Trophoblast cell (in vitro differentiated cells and primary cell): ENCODE data around the gene APOBEC3C.
"Not testable (repeated sequence)": the region's sequence is repeated elsewhere in the genome, so short reads cannot be mapped to it uniquely, and the experiment has no call there.

Source experiments
- DNase-seq, 2 donors: peaks; one replicate each; pipeline ENCODE4 v3.0.0-alpha.2; 2016
- H2AFZ ChIP-seq: 2 replicates; pipeline ENCODE4 v1.6.1; 2013; ENCODE audit warnings: low read length, moderate library complexity, mild to moderate bottlenecking; ENCODE audit not compliant: insufficient read depth, poor library complexity
- H2AK5ac ChIP-seq: 2 replicates; pipeline ENCODE4 v1.6.1; 2013; ENCODE audit warnings: mild to moderate bottlenecking, low read length
- H2BK120ac ChIP-seq: 2 replicates; pipeline ENCODE4 v1.6.1; 2013; ENCODE audit warnings: low read length, mild to moderate bottlenecking, moderate library complexity; ENCODE audit not compliant: insufficient read depth, poor library complexity
- H2BK12ac ChIP-seq: 2 replicates; pipeline ENCODE4 v1.6.1; 2013; ENCODE audit warnings: mild to moderate bottlenecking, low read length, moderate library complexity
- H2BK5ac ChIP-seq: 2 replicates; pipeline ENCODE4 v1.6.1; 2013; ENCODE audit warnings: low read length, low read depth, moderate library complexity, mild to moderate bottlenecking; ENCODE audit not compliant: poor library complexity
- H3K14ac ChIP-seq: 2 replicates; pipeline ENCODE4 v1.6.1; 2013; ENCODE audit warnings: mild to moderate bottlenecking, low read length
- H3K18ac ChIP-seq: 2 replicates; pipeline ENCODE4 v1.6.1; 2013; ENCODE audit warnings: mild to moderate bottlenecking, low read length
- H3K23ac ChIP-seq: 2 replicates; pipeline ENCODE4 v1.6.1; 2013; ENCODE audit warnings: low read length
- H3K27ac ChIP-seq: 2 replicates; pipeline ENCODE4 v1.5.1; 2013; ENCODE audit warnings: low read depth, mild to moderate bottlenecking, inconsistent platforms, low read length, moderate library complexity
- H3K27me3 ChIP-seq: 2 replicates; pipeline ENCODE4 v1.6.1; 2013; ENCODE audit warnings: inconsistent platforms, mild to moderate bottlenecking, low read length, moderate library complexity; ENCODE audit not compliant: insufficient read depth
- H3K36me3 ChIP-seq, 2 experiments: 1 replicate in 1 of 2; 2 replicates in 1 of 2; pipeline ENCODE4 v1.6.1; 2013; ENCODE audit warnings: low read length in 2 of 2, mild to moderate bottlenecking in 2 of 2, moderate library complexity in 1 of 2; ENCODE audit not compliant: insufficient read depth in 2 of 2, control insufficient read depth in 1 of 2
- H3K4ac ChIP-seq: 2 replicates; pipeline ENCODE4 v1.6.1; 2013; ENCODE audit warnings: low read depth, mild to moderate bottlenecking, low read length, moderate library complexity
- H3K4me1 ChIP-seq, 2 experiments: 1 replicate in 1 of 2; 2 replicates in 1 of 2; pipeline ENCODE4 v1.6.1; 2013; ENCODE audit warnings: low read length in 2 of 2, mild to moderate bottlenecking in 2 of 2, moderate library complexity in 1 of 2; ENCODE audit not compliant: insufficient read depth in 2 of 2, control insufficient read depth in 1 of 2
- H3K4me2 ChIP-seq: 2 replicates; pipeline ENCODE4 v1.6.1; 2013; ENCODE audit warnings: inconsistent platforms, mild to moderate bottlenecking, low read length, moderate library complexity
- H3K4me3 ChIP-seq: 2 replicates; pipeline ENCODE4 v1.5.1; 2013; ENCODE audit warnings: mild to moderate bottlenecking, low read depth, low read length, inconsistent platforms
- H3K79me1 ChIP-seq: one replicate; pipeline ENCODE4 v1.6.1; 2013; ENCODE audit warnings: low read length
- H3K79me2 ChIP-seq: 2 replicates; pipeline ENCODE4 v1.6.1; 2013; ENCODE audit warnings: low read length, mild to moderate bottlenecking; ENCODE audit not compliant: control insufficient read depth, insufficient read depth, poor library complexity
- H3K9ac ChIP-seq: 2 replicates; pipeline ENCODE4 v1.6.1; 2013; ENCODE audit warnings: mild to moderate bottlenecking, low read length
- H3K9me3 ChIP-seq: 2 replicates; pipeline ENCODE4 v1.6.1; 2013; ENCODE audit warnings: low read depth, mild to moderate bottlenecking, control low read depth, inconsistent platforms, low read length; ENCODE audit not compliant: insufficient read depth
- H4K12ac ChIP-seq: 2 replicates; pipeline ENCODE4 v1.6.1; 2013; ENCODE audit warnings: low read depth, mild to moderate bottlenecking, low read length, moderate library complexity
- H4K8ac ChIP-seq: 2 replicates; pipeline ENCODE4 v1.6.1; 2013; ENCODE audit warnings: low read depth, mild to moderate bottlenecking, low read length, moderate library complexity
- H4K91ac ChIP-seq: one replicate; pipeline ENCODE4 v1.6.1; 2013; ENCODE audit warnings: low read depth, mild to moderate bottlenecking, low read length, moderate library complexity
- WGBS: extraction: QIAGEN DNeasy Blood & Tissue Kit; methylation state at CpG from one replicate; pipeline ENCODE4 v1.1.7; 2013; ENCODE audit warnings: missing lambda C conversion rate; ENCODE audit not compliant: insufficient read length, insufficient coverage; ENCODE audit errors: extremely low coverage; 5-methylcytosine and 5-hydroxymethylcytosine counted together

The APOBEC3C gene

GRCh38 chr22:38984784-38985757 is 29.0 kb upstream of the APOBEC3C start:
- H3K18ac ChIP-seq, H3K14ac ChIP-seq, H2BK12ac ChIP-seq, H3K9me3 ChIP-seq, H2BK120ac ChIP-seq, H3K36me3 ChIP-seq, H3K79me2 ChIP-seq, H3K4me3 ChIP-seq, H3K4ac ChIP-seq, H2AFZ ChIP-seq, H3K23ac ChIP-seq, H4K12ac ChIP-seq, H3K9ac ChIP-seq, H3K79me1 ChIP-seq, H4K91ac ChIP-seq, H2BK5ac ChIP-seq, H3K27me3 ChIP-seq, H2AK5ac ChIP-seq, H4K8ac ChIP-seq: not testable (repeated sequence)
- WGBS, result no CpG with 5 or more reads among the region's 9 CpGs
- Histone ChIP-seq H3K4me2 (peak overlapping the region; percentile 30), H3K27ac (peak overlapping the region; percentile 59), H3K4me1 (peaks cover 4 to 12% of the 10 kb centered on the region in 2 experiments)
- peak; percentile 97 to 98 for DNase-seq

- H3K23ac ChIP-seq, result no peak overlapping the region
- no peak overlapping the region for H3K4ac ChIP-seq
- no peaks in the 10 kb centered on the region for H3K27me3 ChIP-seq
- H3K27ac ChIP-seq, result no peak overlapping the region
- WGBS, result no CpG with 5 or more reads among the region's 3 CpGs
- no peaks in the 10 kb centered on the region for H3K36me3 ChIP-seq
- H2BK12ac ChIP-seq, result no peak overlapping the region
- H2BK120ac ChIP-seq, result no peak overlapping the region
- H3K4me1 ChIP-seq, result peaks cover 4 to 11% of the 10 kb centered on the region in 2 experiments
- H3K79me1 ChIP-seq, result peaks cover 4% of the 10 kb centered on the region
- no peak overlapping the region for H2AFZ ChIP-seq
- no peak overlapping the region for H3K14ac ChIP-seq
- H3K4me3 ChIP-seq, result no peak overlapping the region
- peaks cover 8% of the 10 kb centered on the region for H3K9me3 ChIP-seq
- no peak for DNase-seq
- H2AK5ac ChIP-seq, result peak overlapping the region; percentile 7
- no peak overlapping the region for H3K4me2 ChIP-seq
- no peaks in the 10 kb centered on the region for H3K79me2 ChIP-seq
- H4K91ac ChIP-seq, result no peak overlapping the region
- no peak overlapping the region for H3K18ac ChIP-seq
- H4K12ac ChIP-seq, result no peak overlapping the region
- no peak overlapping the region for H4K8ac ChIP-seq
- no peak overlapping the region for H3K9ac ChIP-seq
- H2BK5ac ChIP-seq, result no peak overlapping the region
Measured at GRCh38 chr22:38986629-38987028, 27.4 kb upstream of the APOBEC3C start.

DNA sequence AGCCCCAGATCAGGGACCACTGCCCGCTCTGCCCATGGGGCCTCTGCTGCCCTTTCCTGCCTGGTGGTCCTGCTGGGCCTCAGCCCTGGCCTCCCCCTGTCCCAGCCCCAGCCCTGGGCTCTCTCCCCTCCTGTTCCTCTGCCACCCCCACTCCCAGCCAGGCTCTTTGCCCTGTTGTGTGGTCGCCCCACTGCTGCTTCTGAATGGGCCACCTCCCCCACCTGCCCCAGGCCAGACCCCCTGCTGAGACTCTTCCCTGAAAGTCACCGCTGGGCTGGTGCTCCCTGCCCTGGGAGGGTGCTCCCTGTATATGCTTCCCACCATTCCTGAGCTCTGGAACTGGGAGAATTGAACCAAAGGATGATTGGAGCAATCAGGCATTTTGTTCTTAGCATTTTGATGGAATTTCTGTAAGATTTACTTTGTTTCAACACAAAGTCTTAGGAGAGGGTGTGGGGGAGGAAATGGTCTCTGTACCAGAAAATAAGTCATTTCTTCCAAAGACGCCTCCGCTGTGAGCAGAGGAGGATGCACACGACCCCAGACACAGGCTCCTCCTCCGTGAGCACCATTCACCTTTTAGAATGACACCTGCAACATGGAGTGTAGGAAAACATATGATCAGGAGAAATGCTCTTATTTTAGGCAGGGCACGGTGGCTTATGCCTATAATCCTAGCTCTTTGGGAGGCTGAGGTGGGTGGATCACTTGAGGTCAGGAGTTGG is 26.7 kb upstream of the APOBEC3C start:
- Histone ChIP-seq H3K79me2 (no peaks in the 10 kb centered on the region), H4K12ac (no peak overlapping the region), H3K4me2 (no peak overlapping the region), H4K91ac (no peak overlapping the region), H4K8ac (no peak overlapping the region), H3K18ac (no peak overlapping the region), H2BK5ac (no peak overlapping the region), H3K27ac (no peak overlapping the region), H3K4me3 (no peak overlapping the region), H3K9me3 (peaks cover 7% of the 10 kb centered on the region), H3K9ac (no peak overlapping the region), H3K79me1 (peaks cover 3% of the 10 kb centered on the region), H3K23ac (no peak overlapping the region), H3K14ac (no peak overlapping the region), H2AFZ (no peak overlapping the region), H3K4ac (no peak overlapping the region), H3K27me3 (no peaks in the 10 kb centered on the region), H2BK120ac (no peak overlapping the region), H3K4me1 (peaks cover 2 to 7% of the 10 kb centered on the region in 2 experiments), H2BK12ac (no peak overlapping the region), H2AK5ac (no peak overlapping the region), H3K36me3 (no peaks in the 10 kb centered on the region)
- DNase-seq, result no peak
- no CpG with 5 or more reads among the region's 8 CpGs for WGBS

DNA sequence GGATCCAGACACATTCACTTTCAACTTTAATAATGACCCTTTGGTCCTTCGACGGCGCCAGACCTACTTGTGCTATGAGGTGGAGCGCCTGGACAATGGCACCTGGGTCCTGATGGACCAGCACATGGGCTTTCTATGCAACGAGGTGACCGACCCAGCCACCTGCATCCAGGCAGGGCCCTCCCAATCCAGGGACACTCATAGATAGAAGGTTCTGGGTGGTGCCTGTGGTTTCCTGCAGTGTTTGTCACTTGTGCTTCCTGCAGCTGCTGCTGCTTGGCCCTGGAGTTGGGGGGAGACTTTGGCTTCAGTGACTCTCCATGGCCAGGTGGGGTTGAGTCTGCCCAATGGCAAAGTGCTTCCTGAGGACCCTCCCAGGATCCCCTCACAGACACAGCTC is 24.6 kb upstream of the APOBEC3C start:
- Histone ChIP-seq H3K9ac (no peak overlapping the region), H3K79me2 (no peaks in the 10 kb centered on the region), H3K23ac (no peak overlapping the region), H3K4me3 (no peak overlapping the region), H3K4ac (no peak overlapping the region), H3K79me1 (no peaks in the 10 kb centered on the region), H3K27ac (no peak overlapping the region), H4K8ac (no peak overlapping the region), H2AFZ (no peak overlapping the region), H3K4me1 (peaks cover 0 to 4% of the 10 kb centered on the region in 2 experiments), H3K4me2 (no peak overlapping the region), H2BK5ac (no peak overlapping the region), H2BK12ac (no peak overlapping the region), H3K27me3 (no peaks in the 10 kb centered on the region), H3K9me3 (no peaks in the 10 kb centered on the region), H3K14ac (no peak overlapping the region), H2AK5ac (no peak overlapping the region), H4K91ac (no peak overlapping the region), H3K36me3 (no peaks in the 10 kb centered on the region), H3K18ac (no peak overlapping the region), H4K12ac (no peak overlapping the region), H2BK120ac (no peak overlapping the region)
- DNase-seq, result no peak
- no CpG with 5 or more reads among the region's 6 CpGs for WGBS
